Measurements from ENCODE around the gene SLC15A2.
"Not testable (repeated sequence)": the region's sequence is repeated elsewhere in the genome, so short reads cannot be mapped to it uniquely, and the experiment has no call there.

The SLC15A2 gene, protein sequence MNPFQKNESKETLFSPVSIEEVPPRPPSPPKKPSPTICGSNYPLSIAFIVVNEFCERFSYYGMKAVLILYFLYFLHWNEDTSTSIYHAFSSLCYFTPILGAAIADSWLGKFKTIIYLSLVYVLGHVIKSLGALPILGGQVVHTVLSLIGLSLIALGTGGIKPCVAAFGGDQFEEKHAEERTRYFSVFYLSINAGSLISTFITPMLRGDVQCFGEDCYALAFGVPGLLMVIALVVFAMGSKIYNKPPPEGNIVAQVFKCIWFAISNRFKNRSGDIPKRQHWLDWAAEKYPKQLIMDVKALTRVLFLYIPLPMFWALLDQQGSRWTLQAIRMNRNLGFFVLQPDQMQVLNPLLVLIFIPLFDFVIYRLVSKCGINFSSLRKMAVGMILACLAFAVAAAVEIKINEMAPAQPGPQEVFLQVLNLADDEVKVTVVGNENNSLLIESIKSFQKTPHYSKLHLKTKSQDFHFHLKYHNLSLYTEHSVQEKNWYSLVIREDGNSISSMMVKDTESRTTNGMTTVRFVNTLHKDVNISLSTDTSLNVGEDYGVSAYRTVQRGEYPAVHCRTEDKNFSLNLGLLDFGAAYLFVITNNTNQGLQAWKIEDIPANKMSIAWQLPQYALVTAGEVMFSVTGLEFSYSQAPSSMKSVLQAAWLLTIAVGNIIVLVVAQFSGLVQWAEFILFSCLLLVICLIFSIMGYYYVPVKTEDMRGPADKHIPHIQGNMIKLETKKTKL

DNA sequence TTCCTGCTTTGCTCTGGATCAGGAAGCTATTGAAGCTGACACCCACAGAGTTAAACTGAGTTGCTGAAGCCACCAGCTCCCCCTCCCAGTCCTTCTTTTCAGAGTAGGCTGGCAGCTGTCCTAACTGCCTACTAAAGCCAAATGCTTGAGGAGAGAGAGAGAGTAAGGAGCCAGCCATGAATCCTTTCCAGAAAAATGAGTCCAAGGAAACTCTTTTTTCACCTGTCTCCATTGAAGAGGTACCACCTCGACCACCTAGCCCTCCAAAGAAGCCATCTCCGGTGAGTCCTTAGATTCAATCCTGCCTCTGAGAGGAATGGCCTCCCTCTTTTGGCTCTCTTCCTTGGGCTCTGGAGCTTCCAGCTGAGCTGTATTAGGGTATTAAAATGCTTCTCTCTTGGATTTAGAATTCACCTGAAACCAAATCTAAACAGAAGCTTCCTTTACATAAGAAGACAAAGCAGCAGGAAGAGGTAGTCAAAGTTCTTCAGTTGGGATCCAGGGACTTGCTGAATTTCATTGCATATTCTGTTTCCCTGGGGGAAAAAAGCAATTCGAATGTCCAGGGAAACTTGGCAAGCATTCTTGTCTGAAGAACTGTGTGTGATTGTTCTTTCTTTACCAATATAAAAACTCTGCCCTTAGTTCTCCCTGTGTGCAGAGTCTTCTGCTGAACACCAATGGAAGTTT lies at the start of gene SLC15A2:
SLC15A2 (plus strand) TSS at position 101 of the 690 bp plus-strand sequence; CDS start at position 177, 76 bp downstream.
- no peak for DNase-seq

DNA sequence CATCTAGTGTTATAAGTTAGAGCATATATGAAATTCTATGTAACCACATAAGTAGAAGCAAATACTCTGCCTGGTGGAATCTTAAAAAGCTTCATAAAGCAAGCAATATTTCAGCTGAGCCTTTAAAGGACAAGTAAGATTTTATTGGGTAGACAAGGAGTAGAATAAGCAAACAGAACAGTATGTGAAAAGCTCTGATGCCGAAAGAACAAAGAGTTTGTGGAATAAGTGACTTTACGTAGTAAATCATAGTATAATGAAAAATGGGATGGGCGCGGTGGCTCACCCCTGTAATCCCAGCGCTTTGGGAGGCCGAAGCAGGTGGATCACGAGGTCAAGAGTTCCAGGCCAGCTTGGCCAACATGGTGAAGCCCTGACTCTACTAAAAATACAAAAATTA lies 49.3 kb upstream of the SLC15A2 start:
- DNase-seq: no peak

DNA sequence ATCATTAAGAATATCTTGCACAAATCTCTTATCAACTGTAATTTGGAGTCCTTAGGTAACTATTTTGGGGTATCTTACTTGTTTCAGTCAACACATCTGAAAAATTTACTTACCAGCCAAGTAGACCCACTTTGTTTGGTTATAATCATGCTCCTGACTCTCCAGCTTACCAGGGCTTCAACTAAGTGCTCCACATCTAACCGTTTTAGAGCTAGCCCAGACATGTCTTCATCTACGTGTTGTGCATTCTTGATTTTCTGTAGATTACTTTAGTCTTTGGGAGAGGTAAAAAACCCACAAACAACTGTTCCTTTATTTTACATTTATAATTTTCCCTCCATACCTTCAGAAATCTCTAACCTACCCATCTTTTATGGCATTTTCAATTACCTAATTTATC lies 41.9 kb upstream of the SLC15A2 start:
- DNase-seq: no peak

DNA sequence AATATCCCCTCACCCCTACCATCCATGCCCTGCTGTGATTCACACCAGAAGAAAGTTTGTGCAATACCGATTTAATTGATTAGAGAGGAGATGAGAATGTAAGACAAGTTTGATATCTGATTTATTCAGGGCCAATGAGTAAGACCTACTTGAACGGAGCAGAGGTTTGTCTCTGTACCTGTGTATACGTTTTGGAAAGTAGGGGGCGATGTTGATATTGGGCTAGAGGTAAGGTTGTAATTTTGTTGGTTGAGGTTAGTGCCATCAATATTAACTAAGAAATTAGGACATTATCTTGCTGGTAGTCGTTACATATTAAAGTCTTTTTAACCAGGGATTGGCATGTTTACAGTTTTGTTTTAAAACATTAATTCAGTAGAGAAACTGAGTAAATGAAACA lies 38.6 kb upstream of the SLC15A2 start:
- DNase-seq: no peak

DNA sequence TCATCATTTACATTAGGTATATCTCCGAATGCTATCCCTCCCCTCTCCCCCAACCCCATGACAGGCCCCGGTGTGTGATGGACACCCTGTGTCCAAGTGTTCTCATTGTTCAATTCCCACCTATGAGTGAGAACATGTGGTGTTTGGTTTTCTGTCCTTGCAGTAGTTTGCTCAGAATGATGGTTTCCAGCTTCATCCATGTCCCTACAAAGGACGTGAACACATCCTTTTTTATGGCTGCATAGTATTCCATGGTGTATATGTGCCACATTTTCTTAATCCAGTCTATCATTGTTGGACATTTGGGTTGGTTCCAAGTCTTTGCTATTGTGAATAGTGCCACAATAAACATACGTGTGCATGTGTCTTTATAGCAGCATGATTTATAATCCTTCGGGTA lies 36.4 kb upstream of the SLC15A2 start:
- DNase-seq: not testable (repeated sequence)

DNA sequence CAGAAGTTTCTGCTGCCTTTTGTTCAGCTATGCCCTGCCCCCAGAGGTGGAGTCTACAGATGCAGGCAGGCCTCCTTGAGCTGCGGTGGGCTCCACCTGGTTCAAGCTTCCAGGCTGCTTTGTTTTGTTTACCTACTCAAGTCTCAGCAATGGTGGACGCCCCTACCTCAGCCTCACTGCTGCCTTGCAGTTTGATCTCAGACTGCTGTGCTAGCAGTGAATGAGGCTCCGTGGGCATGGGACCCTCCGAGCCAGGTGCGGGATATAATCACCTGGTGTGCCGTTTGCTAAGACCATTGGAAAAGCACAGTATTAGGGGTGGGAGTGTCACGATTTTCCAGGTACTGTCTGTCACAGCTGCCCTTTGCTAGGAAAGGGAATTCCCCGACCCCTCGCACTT lies 31.0 kb upstream of the SLC15A2 start:
- DNase-seq: not testable (repeated sequence)

DNA sequence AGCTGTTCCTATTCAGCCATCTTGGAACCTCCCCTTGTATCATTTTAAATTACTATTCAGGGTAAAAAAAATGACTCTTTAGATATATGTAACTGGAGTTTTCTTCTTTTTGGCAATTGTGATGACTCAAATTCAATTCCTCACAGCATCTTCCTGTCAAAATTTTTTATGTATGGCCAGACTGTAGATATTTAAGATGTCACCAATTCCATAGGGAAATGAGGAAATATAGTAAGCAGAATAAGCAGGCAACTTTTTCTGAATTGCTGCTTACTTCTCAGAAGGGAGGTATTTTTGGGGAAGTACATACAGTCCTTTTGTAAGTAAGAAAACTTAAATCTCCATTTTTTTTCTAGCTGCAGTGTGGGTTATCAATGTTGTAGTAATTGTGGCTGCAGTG lies 30.4 kb upstream of the SLC15A2 start:
- DNase-seq: no peak

DNA sequence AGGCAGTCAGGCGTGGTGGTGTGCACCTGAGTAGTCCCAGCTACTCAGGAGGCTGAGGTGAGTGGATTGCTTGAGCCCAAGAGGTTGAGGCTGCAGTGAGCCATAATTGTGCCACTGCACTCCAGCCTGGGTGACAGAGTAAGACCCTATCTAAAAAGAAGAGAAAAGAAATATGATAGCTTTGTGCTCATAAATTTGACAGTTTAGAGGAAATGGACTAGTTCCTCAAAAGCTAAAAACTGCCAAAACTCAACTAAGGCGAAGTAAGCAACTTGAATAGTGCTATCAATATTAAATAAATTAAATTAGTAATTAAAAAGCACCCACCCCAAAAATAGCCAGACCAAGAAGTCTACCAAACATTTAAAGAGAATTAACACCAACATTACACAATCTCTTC lies 24.5 kb upstream of the SLC15A2 start:
- DNase-seq: no peak

DNA sequence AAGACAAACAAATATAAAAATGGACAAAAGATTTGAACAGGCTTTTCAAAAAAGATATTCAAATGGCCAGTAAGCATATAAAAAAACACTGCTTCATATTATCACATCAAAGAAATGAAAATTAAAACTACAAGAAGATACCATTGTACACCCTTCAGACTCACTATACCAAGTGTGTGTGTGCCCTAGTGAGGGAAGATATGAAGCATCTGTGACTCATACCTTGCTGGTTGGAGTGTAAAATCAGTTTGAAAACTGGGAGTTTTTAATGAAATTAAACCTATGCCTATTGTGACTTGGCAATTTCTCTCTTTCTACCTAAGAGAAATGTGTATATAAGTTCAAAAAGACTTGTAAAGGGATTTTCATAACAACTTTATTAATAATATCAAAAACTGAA lies 23.5 kb upstream of the SLC15A2 start:
- DNase-seq: no peak

DNA sequence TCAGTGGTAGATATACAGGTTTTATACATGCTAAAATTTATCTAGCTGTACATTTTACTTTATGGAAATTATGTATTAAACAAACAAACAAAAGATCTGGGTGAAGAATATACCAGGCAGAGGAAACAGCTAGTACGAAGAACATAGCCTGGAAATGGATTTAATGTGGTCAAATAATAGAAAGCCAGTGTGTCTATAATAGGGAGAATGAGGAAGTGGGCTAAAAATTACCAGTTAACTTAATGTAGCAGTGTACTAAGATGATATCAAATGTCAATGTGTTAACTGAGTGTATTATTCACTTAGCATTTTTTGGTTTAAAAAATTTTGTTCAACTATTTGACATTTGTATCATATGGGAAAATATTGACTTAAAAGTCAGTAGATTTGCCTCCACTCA lies 22.8 kb upstream of the SLC15A2 start:
- no peak for DNase-seq

DNA sequence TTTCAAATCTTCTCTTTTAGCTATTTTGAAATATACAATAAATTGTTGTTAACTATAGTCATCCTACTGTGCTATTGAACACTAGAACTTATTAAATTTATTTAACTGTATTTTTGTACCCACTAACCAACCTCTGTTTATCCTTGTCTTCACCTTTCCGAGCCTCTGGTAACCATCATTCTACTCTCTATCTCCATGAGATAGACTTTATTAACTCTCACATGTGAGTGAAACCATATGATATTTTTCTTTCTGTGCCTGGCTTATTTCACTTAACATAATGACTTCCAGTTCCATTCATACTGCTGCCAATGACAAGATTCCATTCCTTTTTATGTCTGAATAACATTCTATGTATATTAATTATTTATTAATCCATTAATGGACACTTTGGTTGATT lies 15.8 kb upstream of the SLC15A2 start:
- no peak for DNase-seq

DNA sequence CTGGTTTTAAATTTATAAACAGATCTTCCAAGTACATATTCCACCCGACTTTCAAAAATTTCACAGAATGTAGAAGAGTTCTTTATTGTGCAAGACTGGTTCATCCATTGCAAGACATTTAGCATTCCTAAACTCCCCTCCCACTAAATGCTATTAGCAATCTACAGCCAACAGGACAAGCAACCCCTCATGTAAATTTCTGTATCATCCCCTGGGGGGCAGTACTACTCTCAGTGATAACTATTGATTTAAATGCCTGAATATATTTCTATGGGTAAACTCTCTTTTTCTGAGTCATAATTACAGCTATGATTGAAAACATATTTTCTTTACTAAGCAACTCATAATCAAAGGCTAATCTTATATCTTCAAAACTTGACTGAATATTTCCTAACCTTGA lies 10.7 kb upstream of the SLC15A2 start:
- no peak for DNase-seq

DNA sequence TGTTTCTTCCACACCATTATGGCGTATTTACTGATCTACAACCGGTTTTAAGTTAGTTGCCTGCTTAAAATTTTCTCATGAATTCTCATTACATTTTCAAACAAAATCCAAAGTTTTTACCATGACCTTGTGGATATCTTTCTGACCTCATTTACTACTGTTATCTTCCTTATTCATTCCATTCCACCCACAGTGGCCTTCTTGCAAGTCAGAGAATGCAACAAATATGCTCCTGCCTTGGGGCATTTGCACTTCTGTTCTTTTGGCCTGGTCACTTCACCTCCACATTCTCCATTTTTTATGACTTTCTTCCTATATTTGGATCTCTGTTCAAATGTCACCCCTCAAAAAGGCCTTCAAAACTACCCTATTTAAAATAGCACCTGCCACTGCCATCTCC lies 8.8 kb upstream of the SLC15A2 start:
- DNase-seq: no peak

DNA sequence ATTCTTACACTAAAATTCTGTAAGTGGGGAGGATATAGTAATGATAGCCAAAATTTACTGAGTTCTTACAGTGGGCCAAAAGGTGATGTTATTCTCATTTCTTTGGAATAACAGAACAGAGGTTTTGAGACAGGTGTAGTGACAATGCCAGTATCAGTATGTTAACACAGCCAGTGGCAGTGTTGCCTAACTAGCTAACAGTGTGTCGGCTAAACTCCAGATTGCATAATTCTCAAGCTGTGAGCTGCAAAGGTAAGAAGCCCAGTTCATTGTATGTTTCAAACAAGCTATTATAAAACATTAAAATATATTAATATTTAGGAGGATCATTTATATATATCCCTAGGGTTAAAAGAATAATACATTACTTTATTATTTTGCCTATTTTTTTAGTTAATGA lies 920 bp downstream of the SLC15A2 start:
- no peak for DNase-seq

DNA sequence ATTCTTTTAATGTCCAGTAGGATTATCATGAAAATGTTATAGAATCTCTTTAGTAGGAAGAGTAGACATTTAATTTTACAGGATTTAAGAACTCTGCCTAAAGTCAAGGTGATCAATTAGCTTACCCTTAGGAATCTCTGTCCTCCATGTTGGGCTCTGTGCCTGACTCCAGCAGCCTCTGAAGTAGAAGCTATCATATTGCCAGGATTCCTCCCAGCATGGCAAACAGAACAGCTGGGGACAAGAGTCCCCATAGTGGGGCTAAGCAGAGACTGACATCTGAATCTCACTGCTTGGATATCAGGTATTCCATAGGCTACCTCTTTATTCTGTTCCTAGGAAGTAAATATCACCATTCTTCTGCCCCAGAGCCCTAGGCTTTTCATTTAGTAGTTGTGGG lies 1.5 kb downstream of the SLC15A2 start:
- DNase-seq: no peak

DNA sequence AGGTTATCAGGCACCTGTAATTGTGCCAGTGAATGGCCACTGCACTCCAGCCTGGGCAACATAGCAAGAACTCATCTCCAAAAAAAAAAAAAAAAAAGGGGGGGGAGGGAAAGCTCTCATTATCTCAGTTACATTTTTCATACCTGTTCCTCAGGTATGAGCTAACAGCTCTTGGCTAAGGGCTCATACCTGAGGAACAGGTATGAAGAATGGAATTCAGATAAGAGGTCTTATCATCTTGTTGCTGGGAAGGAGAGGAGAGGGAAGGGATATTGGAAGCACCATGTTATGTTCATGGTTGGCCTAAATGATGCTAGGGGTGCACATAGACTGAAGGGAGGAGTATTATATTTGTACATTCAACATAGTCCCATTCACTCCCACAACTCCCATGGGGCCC lies 2.6 kb downstream of the SLC15A2 start:
- DNase-seq: no peak

DNA sequence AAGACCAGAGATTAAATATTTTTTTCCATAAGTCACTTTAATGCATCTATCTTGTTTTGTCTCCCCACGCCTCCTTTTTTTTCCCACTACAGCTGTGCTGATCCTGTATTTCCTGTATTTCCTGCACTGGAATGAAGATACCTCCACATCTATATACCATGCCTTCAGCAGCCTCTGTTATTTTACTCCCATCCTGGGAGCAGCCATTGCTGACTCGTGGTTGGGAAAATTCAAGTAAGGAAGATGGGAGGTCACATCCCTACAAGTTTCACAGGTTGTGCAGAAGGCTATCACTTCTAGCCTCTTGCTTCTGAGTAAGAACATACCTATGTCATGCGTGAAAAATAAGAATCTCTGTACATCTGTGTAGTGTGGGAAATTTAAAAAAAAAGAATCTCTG lies 3.1 kb downstream of the SLC15A2 start:
- no peak for DNase-seq

DNA sequence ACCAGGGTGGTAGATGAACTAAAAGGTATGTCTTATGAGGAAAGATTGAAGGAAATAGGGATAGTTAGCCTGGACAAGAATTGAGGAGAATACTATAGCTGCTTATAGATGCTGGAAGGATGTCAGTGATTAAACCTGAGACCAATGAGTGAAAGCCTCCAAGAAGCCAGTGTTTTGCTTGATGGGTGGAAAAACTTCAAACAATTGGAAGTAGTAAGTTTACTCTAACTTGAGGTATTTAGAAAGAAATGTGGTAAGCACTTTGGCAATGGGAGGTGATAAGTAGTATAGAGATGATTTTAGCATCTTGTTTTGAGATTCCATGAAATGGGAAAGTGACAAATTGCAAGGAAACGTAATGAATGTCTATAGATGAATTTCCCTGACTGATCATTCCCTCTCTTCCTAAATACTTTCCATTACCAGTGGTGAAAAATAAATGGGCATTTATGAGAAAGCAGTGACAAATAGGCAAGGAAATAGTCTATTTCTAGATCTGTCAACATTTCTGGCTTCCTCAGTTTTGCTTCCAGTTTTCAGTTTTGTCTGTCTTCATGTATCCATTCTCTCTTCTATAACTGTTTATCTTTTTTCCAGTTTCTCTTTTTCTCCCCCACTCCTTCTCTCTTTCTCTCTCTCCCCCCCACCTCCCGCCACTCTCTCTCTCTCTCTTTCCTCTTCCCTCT lies 19.2 kb downstream of the SLC15A2 start:
- no peak for DNase-seq

DNA sequence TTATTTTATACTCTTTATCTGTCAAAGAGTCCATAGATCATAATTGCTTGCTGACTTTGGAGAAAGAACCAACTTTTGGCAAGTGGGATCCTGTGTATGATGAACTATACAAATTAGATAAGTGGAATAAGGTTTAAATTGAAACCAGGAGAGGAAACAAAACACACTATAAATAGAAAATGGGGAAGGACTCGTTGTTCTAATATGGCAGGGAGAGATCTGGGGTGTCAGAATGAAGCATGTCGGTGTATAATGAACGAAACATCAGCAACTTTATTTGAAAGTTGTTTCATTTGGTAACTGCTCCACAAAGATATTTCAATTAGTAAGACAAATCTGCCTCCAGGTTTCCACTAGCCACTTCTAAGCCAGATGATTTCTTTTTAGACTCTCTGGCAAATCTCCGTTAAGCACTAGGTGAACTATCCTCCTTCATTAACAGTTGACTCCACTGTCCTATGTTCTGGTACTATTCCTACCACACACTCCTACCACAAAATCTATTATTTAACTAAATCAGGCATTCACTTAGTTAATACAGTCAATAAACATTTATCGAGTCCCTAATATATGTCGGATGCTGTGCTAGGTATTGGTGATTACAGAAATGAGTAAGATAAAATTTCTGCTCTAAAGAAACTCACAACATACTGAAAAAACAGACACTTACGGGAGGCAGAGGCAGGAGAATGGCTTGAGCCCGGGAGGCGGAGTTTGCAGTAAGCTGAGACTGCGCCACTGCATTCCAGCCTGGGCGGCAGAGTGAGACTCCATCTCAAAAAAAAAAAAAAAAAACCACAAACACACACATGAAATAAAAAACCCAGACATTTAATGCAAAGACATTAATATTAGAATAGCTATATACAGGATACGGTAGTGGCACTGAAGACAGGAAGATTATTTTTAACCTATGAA lies 20.1 kb downstream of the SLC15A2 start:
- DNase-seq: no peak

DNA sequence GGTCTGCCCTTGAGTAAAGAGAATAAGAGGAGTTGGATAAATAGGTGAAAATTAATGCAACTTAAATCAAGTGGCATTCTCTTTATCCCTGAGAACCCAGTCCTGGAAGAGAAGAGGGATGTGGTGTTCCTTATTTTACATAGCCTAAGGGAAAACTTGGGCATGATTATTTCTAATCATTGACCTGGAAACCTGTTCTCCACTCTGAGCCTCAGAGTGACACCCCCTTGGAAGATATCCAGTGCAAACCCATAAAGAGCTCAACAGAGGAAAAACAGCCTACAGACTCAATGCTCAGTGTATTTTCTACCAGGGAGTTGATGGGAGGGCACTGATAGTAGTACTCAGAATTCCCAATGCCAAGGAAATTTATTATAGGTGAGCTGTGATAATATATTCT lies 22.0 kb downstream of the SLC15A2 start:
- DNase-seq: no peak

DNA sequence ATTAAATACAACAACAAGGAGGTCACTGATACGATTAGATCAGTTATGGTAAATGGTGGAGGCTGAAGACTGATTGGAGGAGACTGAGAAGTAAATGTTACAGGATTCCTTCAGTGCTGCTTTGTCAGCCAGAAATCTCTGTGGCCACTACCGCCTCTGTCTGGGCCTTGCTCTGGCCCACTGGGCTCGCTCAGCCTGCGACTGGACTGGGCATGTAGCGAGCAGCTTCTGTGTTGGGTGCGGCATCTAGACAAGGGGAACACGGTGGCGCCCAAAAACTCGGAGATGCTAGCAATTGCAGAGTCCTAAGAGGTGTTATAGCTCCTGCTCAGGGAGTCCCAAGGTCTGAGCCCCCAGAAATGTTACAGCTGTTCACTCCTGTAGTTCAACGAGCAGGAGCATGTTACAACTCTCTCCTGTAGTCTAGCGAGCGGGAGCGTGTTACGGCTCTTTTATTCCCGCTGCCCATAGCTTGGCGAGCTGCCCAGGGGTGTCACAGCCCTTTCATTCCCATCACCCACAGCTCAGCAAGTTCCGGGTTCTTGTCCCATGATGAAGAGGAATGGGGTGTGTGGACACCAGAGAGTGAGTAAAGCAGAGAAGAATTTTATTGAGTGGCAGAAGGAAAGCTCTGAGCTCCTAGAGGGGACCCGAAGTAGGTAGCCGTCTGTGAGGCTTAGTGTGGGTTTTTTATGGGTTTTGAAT lies 24.7 kb downstream of the SLC15A2 start:
- DNase-seq: no peak

DNA sequence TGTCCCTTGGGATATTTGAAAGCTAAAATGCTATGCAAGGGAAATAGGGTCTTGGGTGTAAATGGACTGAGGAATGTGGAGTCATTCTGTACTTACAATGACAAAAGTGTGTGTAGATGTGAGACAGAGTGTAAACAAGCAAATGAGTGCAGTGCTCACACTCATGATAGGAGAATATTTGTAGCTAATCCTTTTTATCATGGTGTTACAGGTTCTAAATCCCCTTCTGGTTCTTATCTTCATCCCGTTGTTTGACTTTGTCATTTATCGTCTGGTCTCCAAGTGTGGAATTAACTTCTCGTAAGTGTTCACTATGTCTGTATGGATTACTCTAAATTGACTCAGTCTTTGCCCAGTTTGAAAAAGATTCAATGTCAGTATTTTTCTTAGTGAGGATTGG lies 30.5 kb downstream of the SLC15A2 start:
- no peak for DNase-seq
